Duodenal mucosa (tissue), 2 donors: ENCODE measurements around the gene RSAD2.
"Not testable (repeated sequence)": the region's sequence is repeated elsewhere in the genome, so short reads cannot be mapped to it uniquely, and the experiment has no call there.

Source experiments
- H3K27ac ChIP-seq: one replicate; pipeline ENCODE4 v1.7.0; 2013; ENCODE audit warnings: low read depth, low read length
- H3K27me3 ChIP-seq, 2 donors: one replicate each; pipeline ENCODE4 v1.7.0; 2013; ENCODE audit warnings: low read length in 2 of 2, control low read depth in 1 of 2; ENCODE audit not compliant: insufficient read depth in 2 of 2, control insufficient read depth in 1 of 2
- H3K36me3 ChIP-seq, 2 donors: one replicate each; pipeline ENCODE4 v1.7.0; 2013; ENCODE audit warnings: low read length in 2 of 2, control low read depth in 1 of 2; ENCODE audit not compliant: insufficient read depth in 2 of 2, control insufficient read depth in 1 of 2
- H3K4me1 ChIP-seq, 2 donors: one replicate each; pipeline ENCODE4 v1.7.0; 2013; ENCODE audit warnings: low read length in 2 of 2, control low read depth in 1 of 2; ENCODE audit not compliant: insufficient read depth in 2 of 2, control insufficient read depth in 1 of 2
- H3K4me3 ChIP-seq, 2 donors: one replicate each; pipeline ENCODE4 v1.7.0; 2013; ENCODE audit warnings: low read length in 2 of 2, low read depth in 1 of 2
- H3K9ac ChIP-seq, 2 donors: one replicate each; pipeline ENCODE4 v1.7.0; 2013; ENCODE audit warnings: low read length in 2 of 2, low read depth in 1 of 2
- H3K9me3 ChIP-seq, 2 donors: one replicate each; pipeline ENCODE4 v1.7.0; 2013; ENCODE audit warnings: low read length in 2 of 2, control low read depth in 1 of 2; ENCODE audit not compliant: control insufficient read depth in 1 of 2

The RSAD2 gene

GRCh38 chr2:6845312-6845711 is 32.3 kb upstream of the RSAD2 start:
- Histone ChIP-seq H3K27ac (no peak overlapping the region), H3K4me3 (peak overlapping the region; percentile 1 to 5), H3K27me3 (no peaks in the 10 kb centered on the region), H3K36me3 (peaks cover 18 to 23% of the 10 kb centered on the region in 2 donors), H3K9ac (no peak overlapping the region), H3K4me1 (no peaks in the 10 kb centered on the region), H3K9me3 (peaks cover 61 to 62% of the 10 kb centered on the region in 2 donors)

GRCh38 chr2:6845903-6846302 is 31.7 kb upstream of the RSAD2 start:
- Histone ChIP-seq H3K9me3 (peaks cover 60 to 61% of the 10 kb centered on the region in 2 donors), H3K4me3 (peak overlapping the region in 1 of 2 donors; percentile 1)

GRCh38 chr2:6846540-6846939 is 31.0 kb upstream of the RSAD2 start:
- Histone ChIP-seq H3K27me3 (no peaks in the 10 kb centered on the region), H3K9me3 (peaks cover 61 to 62% of the 10 kb centered on the region in 2 donors), H3K9ac (no peak overlapping the region), H3K36me3 (peaks cover 23 to 26% of the 10 kb centered on the region in 2 donors), H3K27ac (no peak overlapping the region), H3K4me1 (no peaks in the 10 kb centered on the region), H3K4me3 (no peak overlapping the region)

More at GRCh38 chr2:6845903-6846302, 31.7 kb upstream of the RSAD2 start:
- Histone ChIP-seq H3K4me1 (no peaks in the 10 kb centered on the region), H3K9ac (no peak overlapping the region), H3K27ac (no peak overlapping the region), H3K36me3 (peaks cover 20 to 23% of the 10 kb centered on the region in 2 donors), H3K27me3 (no peaks in the 10 kb centered on the region)

- H3K4me3 ChIP-seq, result no peak overlapping the region
- peaks cover 61% of the 10 kb centered on the region in 2 donors for H3K9me3 ChIP-seq
- no peak overlapping the region for H3K27ac ChIP-seq
- H3K27me3 ChIP-seq, result no peaks in the 10 kb centered on the region
- H3K36me3 ChIP-seq, result peaks cover 23 to 26% of the 10 kb centered on the region in 2 donors
- H3K4me1 ChIP-seq, result no peaks in the 10 kb centered on the region
- H3K9ac ChIP-seq, result no peak overlapping the region
Observed at GRCh38 chr2:6846967-6847681, 30.5 kb upstream of the RSAD2 start.

GRCh38 chr2:6852195-6852594 is 25.4 kb upstream of the RSAD2 start:
- Histone ChIP-seq H3K27me3 (no peaks in the 10 kb centered on the region), H3K9me3 (peaks cover 11 to 15% of the 10 kb centered on the region in 2 donors), H3K9ac (no peak overlapping the region), H3K4me3 (no peak overlapping the region), H3K36me3 (peaks cover 15 to 29% of the 10 kb centered on the region in 2 donors), H3K4me1 (no peaks in the 10 kb centered on the region), H3K27ac (no peak overlapping the region)

GRCh38 chr2:6854416-6854815 is 23.2 kb upstream of the RSAD2 start:
- Histone ChIP-seq H3K27ac (no peak overlapping the region), H3K4me1 (no peaks in the 10 kb centered on the region), H3K9ac (no peak overlapping the region), H3K4me3 (no peak overlapping the region), H3K27me3 (no peaks in the 10 kb centered on the region), H3K36me3 (peaks cover 10 to 21% of the 10 kb centered on the region in 2 donors), H3K9me3 (peaks cover 9 to 12% of the 10 kb centered on the region in 2 donors)

- H3K9ac ChIP-seq, result no peak overlapping the region
- peaks cover 11 to 16% of the 10 kb centered on the region in 2 donors for H3K9me3 ChIP-seq
- H3K27me3 ChIP-seq, result no peaks in the 10 kb centered on the region
- no peaks in the 10 kb centered on the region for H3K4me1 ChIP-seq
- H3K27ac ChIP-seq, result no peak overlapping the region
- H3K36me3 ChIP-seq, result peaks cover 9 to 25% of the 10 kb centered on the region in 2 donors
- no peak overlapping the region for H3K4me3 ChIP-seq
Observed at GRCh38 chr2:6855860-6856547, 21.6 kb upstream of the RSAD2 start.

- Histone ChIP-seq H3K36me3 (peaks cover 10 to 23% of the 10 kb centered on the region in 2 donors), H3K4me1 (no peaks in the 10 kb centered on the region), H3K9me3 (peaks cover 8 to 16% of the 10 kb centered on the region in 2 donors), H3K27me3 (no peaks in the 10 kb centered on the region), H3K9ac (no peak overlapping the region), H3K4me3 (no peak overlapping the region), H3K27ac (no peak overlapping the region)
Observed at GRCh38 chr2:6856548-6856920, 21.0 kb upstream of the RSAD2 start.

- H3K27me3 ChIP-seq, H3K27ac ChIP-seq, H3K9ac ChIP-seq, H3K4me3 ChIP-seq, H3K4me1 ChIP-seq: not testable (repeated sequence)
- Histone ChIP-seq H3K36me3 (peaks cover 14 to 23% of the 10 kb centered on the region in 2 donors), H3K9me3 (peaks cover 8 to 16% of the 10 kb centered on the region in 2 donors)
Observed at GRCh38 chr2:6858466-6859027, 19.0 kb upstream of the RSAD2 start.

- H3K4me3 ChIP-seq, result no peak overlapping the region
- H3K36me3 ChIP-seq, result peaks cover 14 to 21% of the 10 kb centered on the region in 2 donors
- no peaks in the 10 kb centered on the region for H3K27me3 ChIP-seq
- H3K4me1 ChIP-seq, result no peaks in the 10 kb centered on the region
- no peak overlapping the region for H3K9ac ChIP-seq
- H3K27ac ChIP-seq, result no peak overlapping the region
- H3K9me3 ChIP-seq, result peaks cover 8 to 16% of the 10 kb centered on the region in 2 donors
Observed at GRCh38 chr2:6860296-6860695, 17.3 kb upstream of the RSAD2 start.
